ENCODE measurements around the gene IRGC. TPM values are rescaled to one million over a fixed set of nuclear protein-coding genes. Genes with fewer than 3 reads are reported as not detected.

The IRGC gene
- total RNA-seq (2011; cell fraction: chromatin; rRNA removed; ENCODE audit: low replicate concordance) = not detected in 2 replicates
- not detected in 2 replicates for total RNA-seq (2011; cell fraction: nucleolus; rRNA removed)
- total RNA-seq (2011; cell fraction: nucleoplasm; rRNA removed) = not detected in 2 replicates
- total RNA-seq (2014; rRNA removed) (not detected in 2 replicates), total RNA-seq (2014; rRNA removed; fragmentation: Illumina TruSeq; extraction: Trizol) (not detected in 2 replicates), total RNA-seq (2015; rRNA removed; fragmentation: Illumina TruSeq; extraction: Trizol) (not detected in 2 replicates), total RNA-seq (2021) (not detected in 2 replicates), polyA plus RNA-seq (2011; rRNA removed) (not detected in 2 replicates), polyA plus RNA-seq (2014; fragmentation: Illumina TruSeq; extraction: Trizol) (not detected in 2 replicates), polyA plus RNA-seq (2014; fragmentation: Nextera tagmentation; extraction: Ambion mirVana) (not detected), polyA plus RNA-seq (2014; rRNA removed) (not detected in 2 replicates), polyA minus RNA-seq (2011; rRNA and poly(A)+ RNA removed) (not detected in 2 replicates), Bru-seq, nascent RNA (not detected), BruChase-seq, experiment 1, labeled RNA remaining after a 2-hour chase (not detected), BruChase-seq, experiment 2, labeled RNA remaining after a 6-hour chase (percentile 15 among the genes with signal in this experiment)
- not detected in 2 replicates for polyA plus RNA-seq (2011; cell fraction: cytosol; rRNA removed)
- polyA plus RNA-seq (2011; cell fraction: nucleus; rRNA removed) = not detected in 2 replicates
- not detected in 2 replicates for polyA plus RNA-seq (2012)
- not detected in 2 replicates for polyA minus RNA-seq (2011; cell fraction: cytosol; rRNA and poly(A)+ RNA removed)
- not detected in 2 replicates for polyA minus RNA-seq (2011; cell fraction: nucleus; rRNA and poly(A)+ RNA removed)
- long read RNA-seq, experiment 1 = 0 reads
- long read RNA-seq, experiment 2 = 0 reads
- long read RNA-seq, experiment 3 = 0 reads

GRCh38 chr19:43715776-43716175, at the start of gene IRGC:
IRGC (plus strand) TSS chr19:43716076; CDS start chr19:43718559, 2,483 bp downstream.
- H3K27ac ChIP-seq (ENCODE audit: extremely low read depth, low read depth, low read length) = no peak within 1 kb of the TSS
- H3K9ac ChIP-seq (ENCODE audit: insufficient read depth in 1 of 2, low read depth in 2 of 2, low read length in 2 of 2) = no peak within 1 kb of the TSS
- peak; percentile 40; the same call in 1 of the 3 replicates for ATAC-seq
- H3K4me2 ChIP-seq (ENCODE audit: insufficient read depth, low read length) = no peak within 1 kb of the TSS
- FAIRE-seq = peak; percentile 11
- no peaks in the 10 kb centered on the region for H3K79me2 ChIP-seq (ENCODE audit: control insufficient read depth, insufficient read depth, low read length)
- BruUV-seq (replicated peaks) = no TSS peak
- no peak for TF ChIP-seq TRIM24 (IDR thresholded peaks at IDR 0.05)
- TF ChIP-seq TGIF2 (CRISPR knock-in tag; IDR thresholded peaks at IDR 0.05) = no peak
- TF ChIP-seq HOXB6 (CRISPR knock-in tag; IDR thresholded peaks at IDR 0.05; ENCODE audit: borderline replicate concordance) = no peak
- TF ChIP-seq ARID3B (CRISPR knock-in tag; IDR thresholded peaks at IDR 0.05; ENCODE audit: borderline replicate concordance) = no peak
- TF ChIP-seq RCOR1 (IDR thresholded peaks at IDR 0.05; ENCODE audit: borderline replicate concordance in 1 of 2, low read depth in 2 of 2, low read length in 2 of 2) = peak in 1 of 2 experiments; percentile 45; a peak in 1 of 4 replicates
- TF ChIP-seq ZNF274 (IDR thresholded peaks at IDR 0.05; ENCODE audit: borderline replicate concordance, low read depth, low read length) = no peak
- no peak for TF ChIP-seq FOSL1 (tag; conservative IDR thresholded peaks at IDR 0.05)
- no peak for TF ChIP-seq GTF2B (IDR thresholded peaks at IDR 0.05; ENCODE audit: extremely low read depth, insufficient read length)
- no peak for TF ChIP-seq ZBTB9 (CRISPR knock-in tag; IDR thresholded peaks at IDR 0.05)
- TF ChIP-seq ESRRA (IDR thresholded peaks at IDR 0.05; ENCODE audit: borderline replicate concordance, low read depth) = 0 out of 2 replicates have a peak, but pooled peaks have one; percentile 32
- TF ChIP-seq HMGN3 (IDR thresholded peaks at IDR 0.05; ENCODE audit: borderline replicate concordance, extremely low read depth, insufficient read length, low read depth, low read length) = no peak
- no peak for TF ChIP-seq ZNF780A (CRISPR knock-in tag; IDR thresholded peaks at IDR 0.05)
- ChIA-PET POLR2A (interaction anchor here (1.9 kb wide), 1 partner anchor 10 kb away, joined by 8 read pairs; no protein-coding TSS in a partner anchor), CTCF (ENCODE audit: low intra/inter-chr PET ratio) (no interaction called here)
- H3K36me3 ChIP-seq (ENCODE audit: control insufficient read depth, insufficient read depth, low read length) = no peaks in the 10 kb centered on the region
- H3K9me1 ChIP-seq (ENCODE audit: control insufficient read depth, insufficient read depth, low read length) = no peaks in the 10 kb centered on the region
- H3K27me3 ChIP-seq (ENCODE audit: control insufficient read depth in 2 of 2, insufficient read depth in 2 of 2, low read length in 2 of 2) = peaks cover 29 to 45% of the 10 kb centered on the region in 2 experiments; a peak in 4 of 5 replicates
- no peak for DNase-seq (ENCODE audit: extremely low read depth in 1 of 4, low spot score in 3 of 4)
- peaks cover 0 to 23% of the 10 kb centered on the region in 2 experiments; a peak in 2 of 5 replicates for H3K4me1 ChIP-seq (replicated peaks in 1 of 2; ENCODE audit: control insufficient read depth in 2 of 2, insufficient read depth in 2 of 2, low read length in 2 of 2)
- intact Hi-C loops (cut with micrococcal nuclease) (no loop called here), in situ Hi-C loops (cut with MboI) (no loop called here)
- no peaks in the 10 kb centered on the region for H4K20me1 ChIP-seq (replicated peaks; ENCODE audit: control insufficient read depth, insufficient read depth, low read length)
- no peaks in the 10 kb centered on the region for H3K9me3 ChIP-seq (replicated peaks; ENCODE audit: control insufficient read depth, insufficient read depth, low read depth, low read length)
- WGBS (ENCODE audit: insufficient coverage, low coverage, missing lambda C conversion rate) = 4% methylated on average over 4 of the region's 4 CpGs
- H2AFZ ChIP-seq (ENCODE audit: low read depth, low read length) = no peak within 1 kb of the TSS
- no peak within 1 kb of the TSS for H3K4me3 ChIP-seq

Measured in K562 (cell line).